Astrocyte (in vitro differentiated cells and primary cell): ENCODE results near the gene CTSD. TPM values are rescaled to one million over a fixed set of nuclear protein-coding genes. Genes with fewer than 3 reads are reported as not detected.

Experiments used
- DNase-seq: peaks from one replicate; pipeline ENCODE4 v3.0.0-alpha.2; 2010; ENCODE audit warnings: low read depth
- FAIRE-seq: peaks from 2 replicates; lab custom pipeline; 2011; peaks lifted over from hg19 to GRCh38; lab: Jason Lieb, UNC
- H2AFZ ChIP-seq: 2 replicates; pipeline ENCODE4 v1.6.0; 2012; ENCODE audit warnings: low read depth, low read length, inconsistent platforms
- H3K27ac ChIP-seq: 2 replicates; pipeline ENCODE4 v1.5.1; 2011; ENCODE audit warnings: low read depth, low read length, inconsistent platforms
- H3K27me3 ChIP-seq: 2 replicates; pipeline ENCODE4 v1.6.0; 2011; ENCODE audit warnings: low read length, inconsistent platforms; ENCODE audit not compliant: insufficient read depth
- H3K36me3 ChIP-seq: 2 replicates; pipeline ENCODE4 v1.5.1; 2011; ENCODE audit warnings: low read length, inconsistent platforms; ENCODE audit not compliant: insufficient read depth
- H3K4me1 ChIP-seq: 2 replicates; pipeline ENCODE4 v1.5.1; 2011; ENCODE audit warnings: low read length, inconsistent platforms; ENCODE audit not compliant: insufficient read depth
- H3K4me2 ChIP-seq: 2 replicates; pipeline ENCODE4 v1.6.0; 2012; ENCODE audit warnings: low read length, inconsistent platforms
- H3K4me3 ChIP-seq: 2 replicates; pipeline ENCODE4 v1.5.1; 2011; ENCODE audit warnings: low read depth, mild to moderate bottlenecking, low read length, inconsistent platforms; ENCODE audit not compliant: insufficient read depth
- H3K79me2 ChIP-seq: 2 replicates; pipeline ENCODE4 v1.6.0; 2012; ENCODE audit warnings: mild to moderate bottlenecking, low read length, inconsistent platforms; ENCODE audit not compliant: insufficient read depth
- H3K9ac ChIP-seq: 2 replicates; pipeline ENCODE4 v1.6.0; 2012; ENCODE audit warnings: mild to moderate bottlenecking, low read length, inconsistent platforms
- H3K9me3 ChIP-seq: 2 replicates; pipeline ENCODE4 v1.5.1; 2012; ENCODE audit warnings: low read depth, mild to moderate bottlenecking, low read length, inconsistent platforms; ENCODE audit not compliant: insufficient read depth
- H4K20me1 ChIP-seq: 2 replicates; pipeline ENCODE4 v1.6.0; 2012; ENCODE audit warnings: low read length, inconsistent platforms; ENCODE audit not compliant: insufficient read depth
- H3K27ac Mint-ChIP-seq: one replicate; pipeline ENCODE4 v1.8.0; 2021; ENCODE audit warnings: mild to moderate bottlenecking, mixed read lengths; ENCODE audit not compliant: unreplicated experiment
- H3K27me3 Mint-ChIP-seq: one replicate; pipeline ENCODE4 v1.8.0; 2021; ENCODE audit warnings: low read depth, mixed read lengths; ENCODE audit not compliant: unreplicated experiment
- H3K36me3 Mint-ChIP-seq: one replicate; pipeline ENCODE4 v1.8.0; 2021; ENCODE audit warnings: low read depth, mixed read lengths; ENCODE audit not compliant: unreplicated experiment
- H3K4me1 Mint-ChIP-seq: one replicate; pipeline ENCODE4 v1.8.0; 2021; ENCODE audit warnings: low read depth, mixed read lengths; ENCODE audit not compliant: unreplicated experiment
- H3K4me3 Mint-ChIP-seq: one replicate; pipeline ENCODE4 v1.8.0; 2021; ENCODE audit warnings: mild to moderate bottlenecking, moderate library complexity, mixed read lengths; ENCODE audit not compliant: unreplicated experiment
- H3K9me3 Mint-ChIP-seq: one replicate; pipeline ENCODE4 v1.8.0; 2021; ENCODE audit warnings: mild to moderate bottlenecking, mixed read lengths; ENCODE audit not compliant: unreplicated experiment
- EZH2 ChIP-seq: IDR thresholded peaks from 2 replicates; pipeline ENCODE4 v1.6.1; 2012; ENCODE audit warnings: mild to moderate bottlenecking, low read length, inconsistent platforms; ENCODE audit not compliant: insufficient read depth
- total RNA-seq: library from RNA; stranded (reverse); gene quantifications from 2 replicates; pipeline ENCODE4 v1.2.1, GENCODE V29; 2021
- TF ChIP-seq, protein P1 (sequence below): IDR thresholded peaks from 2 replicates; pipeline ENCODE4 v1.5.1; 2011; ENCODE audit warnings: low read depth, mild to moderate bottlenecking, inconsistent platforms, low read length, moderate library complexity; ENCODE audit not compliant: insufficient read depth

Gene CTSD
- total RNA-seq, 1 donor from 2014 or later: 290 TPM

GRCh38 chr11:1744137-1744886 is 19.4 kb downstream of the CTSD start:
- peaks cover 8% of the 10 kb centered on the region for H3K9me3 ChIP-seq
- H3K79me2 ChIP-seq: no peaks in the 10 kb centered on the region
- no peak for TF ChIP-seq EZH2
- TF ChIP-seq, protein P1, sequence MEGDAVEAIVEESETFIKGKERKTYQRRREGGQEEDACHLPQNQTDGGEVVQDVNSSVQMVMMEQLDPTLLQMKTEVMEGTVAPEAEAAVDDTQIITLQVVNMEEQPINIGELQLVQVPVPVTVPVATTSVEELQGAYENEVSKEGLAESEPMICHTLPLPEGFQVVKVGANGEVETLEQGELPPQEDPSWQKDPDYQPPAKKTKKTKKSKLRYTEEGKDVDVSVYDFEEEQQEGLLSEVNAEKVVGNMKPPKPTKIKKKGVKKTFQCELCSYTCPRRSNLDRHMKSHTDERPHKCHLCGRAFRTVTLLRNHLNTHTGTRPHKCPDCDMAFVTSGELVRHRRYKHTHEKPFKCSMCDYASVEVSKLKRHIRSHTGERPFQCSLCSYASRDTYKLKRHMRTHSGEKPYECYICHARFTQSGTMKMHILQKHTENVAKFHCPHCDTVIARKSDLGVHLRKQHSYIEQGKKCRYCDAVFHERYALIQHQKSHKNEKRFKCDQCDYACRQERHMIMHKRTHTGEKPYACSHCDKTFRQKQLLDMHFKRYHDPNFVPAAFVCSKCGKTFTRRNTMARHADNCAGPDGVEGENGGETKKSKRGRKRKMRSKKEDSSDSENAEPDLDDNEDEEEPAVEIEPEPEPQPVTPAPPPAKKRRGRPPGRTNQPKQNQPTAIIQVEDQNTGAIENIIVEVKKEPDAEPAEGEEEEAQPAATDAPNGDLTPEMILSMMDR: no peak
- H3K4me3 Mint-ChIP-seq: no peak overlapping the region
- no peak overlapping the region for H2AFZ ChIP-seq
- no peak overlapping the region for H3K9ac ChIP-seq
- H3K9me3 Mint-ChIP-seq: peaks cover 6% of the 10 kb centered on the region
- H3K27me3 Mint-ChIP-seq: peaks cover 13% of the 10 kb centered on the region
- H3K36me3 Mint-ChIP-seq: peaks cover 2% of the 10 kb centered on the region
- H3K4me1 Mint-ChIP-seq: no peaks in the 10 kb centered on the region
- no peaks in the 10 kb centered on the region for H3K36me3 ChIP-seq
- no peaks in the 10 kb centered on the region for H3K27me3 ChIP-seq
- H4K20me1 ChIP-seq: peaks cover 23% of the 10 kb centered on the region
- H3K27ac ChIP-seq: no peak overlapping the region
- DNase-seq (no peak), FAIRE-seq (no peak)
- H3K4me3 ChIP-seq: no peak overlapping the region
- H3K4me2 ChIP-seq: no peak overlapping the region
- H3K4me1 ChIP-seq: peaks cover 6% of the 10 kb centered on the region
- H3K27ac Mint-ChIP-seq: no peak overlapping the region

DNA sequence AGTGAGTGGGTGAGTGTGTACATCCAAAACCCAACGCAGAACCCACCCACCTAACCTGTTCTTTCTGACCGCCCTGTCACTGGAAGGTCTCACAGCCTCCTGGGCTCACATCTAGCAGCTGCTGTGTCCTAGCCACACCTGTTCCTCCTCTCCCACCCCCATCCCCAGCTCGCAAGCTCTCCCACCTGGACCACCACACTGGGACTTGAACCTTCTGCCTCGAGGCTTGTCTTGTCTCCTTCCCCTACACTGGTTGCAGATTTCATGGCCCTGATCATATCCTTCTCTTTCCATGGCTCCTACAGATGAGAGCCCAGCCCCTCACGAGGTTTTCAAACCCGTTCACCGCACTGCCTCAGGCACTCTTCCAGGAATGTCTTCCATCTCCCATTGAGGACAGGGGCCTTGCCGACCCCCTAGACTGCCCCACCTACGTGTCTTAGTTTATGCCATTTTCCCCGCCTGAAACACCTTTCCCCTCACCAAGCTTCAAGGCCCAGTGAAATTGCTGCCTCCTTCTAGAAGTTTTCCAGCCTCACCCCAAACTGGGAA is 20.1 kb downstream of the CTSD start:
- peaks cover 2% of the 10 kb centered on the region for H3K36me3 Mint-ChIP-seq
- peaks cover 4% of the 10 kb centered on the region for H3K4me1 ChIP-seq
- no peak overlapping the region for H3K4me3 Mint-ChIP-seq
- no peak for TF ChIP-seq EZH2
- TF ChIP-seq, protein P1: no peak
- H3K4me2 ChIP-seq: no peak overlapping the region
- no peaks in the 10 kb centered on the region for H3K4me1 Mint-ChIP-seq
- H3K79me2 ChIP-seq: no peaks in the 10 kb centered on the region
- peaks cover 8% of the 10 kb centered on the region for H3K9me3 ChIP-seq
- DNase-seq (no peak), FAIRE-seq (no peak)
- no peak overlapping the region for H3K4me3 ChIP-seq
- H3K36me3 ChIP-seq: no peaks in the 10 kb centered on the region
- no peak overlapping the region for H3K27ac Mint-ChIP-seq
- H2AFZ ChIP-seq: no peak overlapping the region
- H3K27me3 ChIP-seq: no peaks in the 10 kb centered on the region
- peaks cover 6% of the 10 kb centered on the region for H3K9me3 Mint-ChIP-seq
- H3K9ac ChIP-seq: no peak overlapping the region
- no peak overlapping the region for H3K27ac ChIP-seq
- H3K27me3 Mint-ChIP-seq: peaks cover 17% of the 10 kb centered on the region
- H4K20me1 ChIP-seq: peaks cover 23% of the 10 kb centered on the region
